Epithelial cell of proximal tubule (primary cell): Measurements from ENCODE around the gene ULK4. TPM values are rescaled to one million over a fixed set of nuclear protein-coding genes. Genes with fewer than 3 reads are reported as not detected.

Experiments
- DNase-seq: peaks from one replicate; pipeline ENCODE4 v3.0.0-alpha.2; 2011; ENCODE audit warnings: low read depth
- H3K4me3 ChIP-seq: 2 replicates; pipeline ENCODE4 v1.5.1; 2011; ENCODE audit warnings: low read depth, mild to moderate bottlenecking, low read length
- total RNA-seq: library from RNA; depleted of rRNA; stranded (reverse); fragments of >200 nt; gene quantifications from 2 replicates; pipeline ENCODE4 v1.2.3, GENCODE V29; 2015
- TF ChIP-seq, protein P1 (sequence below): conservative IDR thresholded peaks from 2 replicates; pipeline ENCODE4 v1.5.1; 2012; ENCODE audit warnings: low read depth, mild to moderate bottlenecking, low read length

The ULK4 gene
- total RNA-seq, 1 donor from 2014 or later: 2.2 TPM

DNA sequence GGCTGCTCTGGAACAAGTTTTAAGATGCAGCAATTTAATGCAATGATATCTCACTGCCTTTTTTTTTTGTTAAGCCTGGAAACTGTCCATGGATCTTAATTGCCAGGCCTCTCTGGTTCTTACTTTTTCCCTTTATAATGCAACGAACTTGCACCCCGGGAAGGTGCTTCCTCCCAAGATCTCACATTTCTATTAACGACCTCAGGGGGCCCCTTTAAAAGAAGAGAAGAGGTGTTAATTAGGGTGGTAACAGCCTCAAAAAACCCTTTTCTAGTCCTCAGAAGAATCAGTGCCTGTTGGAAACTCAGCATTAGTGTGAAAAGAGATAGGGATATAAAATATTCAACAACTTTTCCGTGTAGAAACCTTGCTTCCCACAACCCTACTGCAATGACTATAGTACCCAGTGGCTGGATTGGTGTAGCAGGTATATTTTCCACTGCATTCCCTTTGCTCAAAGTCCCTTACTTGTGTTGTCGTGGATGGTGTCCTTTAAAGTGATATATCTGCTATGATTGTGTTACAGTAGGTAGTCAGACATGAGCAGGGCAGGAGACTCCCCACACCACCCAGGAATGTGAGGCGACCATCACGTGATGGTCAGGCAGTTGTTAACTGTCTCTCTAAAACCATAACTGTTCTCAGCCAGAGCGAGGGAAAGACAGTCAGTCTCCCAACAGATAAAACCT is 640.8 kb downstream of the ULK4 start:
- TF ChIP-seq, protein P1, sequence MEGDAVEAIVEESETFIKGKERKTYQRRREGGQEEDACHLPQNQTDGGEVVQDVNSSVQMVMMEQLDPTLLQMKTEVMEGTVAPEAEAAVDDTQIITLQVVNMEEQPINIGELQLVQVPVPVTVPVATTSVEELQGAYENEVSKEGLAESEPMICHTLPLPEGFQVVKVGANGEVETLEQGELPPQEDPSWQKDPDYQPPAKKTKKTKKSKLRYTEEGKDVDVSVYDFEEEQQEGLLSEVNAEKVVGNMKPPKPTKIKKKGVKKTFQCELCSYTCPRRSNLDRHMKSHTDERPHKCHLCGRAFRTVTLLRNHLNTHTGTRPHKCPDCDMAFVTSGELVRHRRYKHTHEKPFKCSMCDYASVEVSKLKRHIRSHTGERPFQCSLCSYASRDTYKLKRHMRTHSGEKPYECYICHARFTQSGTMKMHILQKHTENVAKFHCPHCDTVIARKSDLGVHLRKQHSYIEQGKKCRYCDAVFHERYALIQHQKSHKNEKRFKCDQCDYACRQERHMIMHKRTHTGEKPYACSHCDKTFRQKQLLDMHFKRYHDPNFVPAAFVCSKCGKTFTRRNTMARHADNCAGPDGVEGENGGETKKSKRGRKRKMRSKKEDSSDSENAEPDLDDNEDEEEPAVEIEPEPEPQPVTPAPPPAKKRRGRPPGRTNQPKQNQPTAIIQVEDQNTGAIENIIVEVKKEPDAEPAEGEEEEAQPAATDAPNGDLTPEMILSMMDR: no peak
- no peak overlapping the region for H3K4me3 ChIP-seq
- no peak for DNase-seq

DNA sequence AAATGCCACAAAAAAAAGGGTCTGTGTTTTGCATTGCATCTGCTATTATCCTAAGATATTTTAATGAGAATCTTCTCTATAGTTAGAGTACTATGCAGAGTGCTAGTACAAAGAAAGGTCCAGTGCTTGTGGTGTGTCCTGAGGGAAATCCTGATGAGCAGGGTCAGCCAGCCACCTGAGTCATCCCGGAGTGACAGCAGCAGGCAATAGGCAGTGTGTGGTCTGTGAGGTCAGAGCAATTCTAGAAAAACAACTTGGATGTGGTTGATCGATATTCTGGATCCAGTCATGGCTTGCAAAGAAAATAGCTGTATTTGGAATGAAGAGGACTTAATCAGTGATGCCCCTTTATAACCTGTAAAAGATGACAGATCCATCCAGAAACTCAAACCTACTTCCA is 643.4 kb downstream of the ULK4 start:
- DNase-seq: peak; percentile 82
- TF ChIP-seq, protein P1: no peak

DNA sequence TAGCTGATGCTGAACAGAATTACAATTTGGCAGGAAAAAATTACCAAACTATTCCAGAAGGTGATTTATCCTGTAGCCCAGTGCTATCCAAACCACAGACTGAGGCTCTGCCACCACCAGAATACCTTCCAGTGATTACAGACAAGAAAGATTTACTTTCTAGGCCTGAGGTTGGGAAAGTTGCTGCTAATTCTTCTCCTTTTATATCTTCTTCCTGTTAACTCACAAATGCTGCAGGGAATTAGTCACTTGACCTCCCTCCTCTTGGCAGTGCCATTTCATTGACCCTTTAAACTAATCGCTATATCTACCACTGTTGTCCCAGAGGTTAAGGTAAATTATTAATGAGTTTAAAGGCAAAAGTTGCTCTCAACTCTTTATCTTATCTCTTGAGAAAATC is 644.2 kb downstream of the ULK4 start:
- peak; percentile 69 for DNase-seq
- H3K4me3 ChIP-seq: no peak overlapping the region
- TF ChIP-seq, protein P1: no peak

More for the DNA sequence above, 643.4 kb downstream of the ULK4 start:
- no peak overlapping the region for H3K4me3 ChIP-seq

DNA sequence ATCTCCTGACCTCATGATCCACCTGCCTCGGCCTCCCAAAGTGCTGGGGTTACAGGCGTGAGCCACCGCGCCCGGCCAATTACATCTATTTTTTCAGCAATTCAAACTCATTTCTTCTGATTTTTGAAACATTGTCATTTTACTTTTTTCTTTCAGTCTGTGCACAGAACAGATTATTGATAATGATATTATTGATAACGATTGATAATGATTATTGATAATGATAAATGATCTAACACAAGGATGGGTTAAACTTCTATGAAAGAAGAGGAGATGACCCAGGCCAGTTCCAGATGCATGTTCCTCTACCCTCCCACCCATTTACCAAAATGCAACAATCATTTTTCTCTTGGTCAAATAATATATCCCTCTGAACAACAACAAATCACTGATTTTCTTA is 644.6 kb downstream of the ULK4 start:
- TF ChIP-seq, protein P1: no peak

DNA sequence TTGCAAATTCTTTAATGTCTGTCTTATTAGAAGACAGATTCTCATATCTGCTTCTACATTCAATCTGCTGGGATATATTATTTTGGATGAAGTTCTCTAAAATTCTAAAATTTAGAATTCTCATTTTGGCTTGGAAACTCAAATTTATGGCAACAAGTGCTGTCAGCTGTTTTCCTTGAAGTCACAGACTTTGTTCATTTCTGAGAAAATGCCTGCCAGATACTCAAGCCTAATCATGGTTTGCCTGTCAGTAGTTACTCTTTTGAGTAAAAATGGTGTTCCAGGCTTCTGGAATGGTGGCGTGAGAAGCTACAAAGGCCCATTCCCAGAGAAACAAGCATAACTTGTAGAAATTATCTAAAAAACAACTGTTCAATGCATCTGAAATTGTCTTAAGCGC is 646.8 kb downstream of the ULK4 start:
- no peak for DNase-seq
- TF ChIP-seq, protein P1: no peak
- no peak overlapping the region for H3K4me3 ChIP-seq

More for the DNA sequence above, 644.6 kb downstream of the ULK4 start:
- H3K4me3 ChIP-seq: no peak overlapping the region
- DNase-seq: no peak

DNA sequence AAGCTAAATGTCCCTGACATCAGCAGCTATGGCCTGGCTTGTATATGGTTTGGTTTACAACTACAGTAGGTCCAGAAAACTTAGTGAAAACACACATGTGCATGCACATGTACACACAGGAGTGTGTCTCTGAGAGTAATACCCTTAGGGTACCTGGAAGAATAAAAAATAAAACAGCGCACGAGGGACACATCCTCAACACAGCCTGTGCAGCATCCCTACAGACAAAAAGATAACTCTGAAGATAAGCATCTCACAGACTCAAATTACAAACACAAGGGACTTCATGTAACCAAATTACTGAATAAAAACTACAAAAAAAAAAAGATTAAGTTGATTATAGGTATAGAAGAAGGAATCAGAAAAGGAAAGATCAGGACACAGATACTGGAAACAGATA is 653.8 kb downstream of the ULK4 start:
- DNase-seq: no peak
- TF ChIP-seq, protein P1: no peak
- no peak overlapping the region for H3K4me3 ChIP-seq

DNA sequence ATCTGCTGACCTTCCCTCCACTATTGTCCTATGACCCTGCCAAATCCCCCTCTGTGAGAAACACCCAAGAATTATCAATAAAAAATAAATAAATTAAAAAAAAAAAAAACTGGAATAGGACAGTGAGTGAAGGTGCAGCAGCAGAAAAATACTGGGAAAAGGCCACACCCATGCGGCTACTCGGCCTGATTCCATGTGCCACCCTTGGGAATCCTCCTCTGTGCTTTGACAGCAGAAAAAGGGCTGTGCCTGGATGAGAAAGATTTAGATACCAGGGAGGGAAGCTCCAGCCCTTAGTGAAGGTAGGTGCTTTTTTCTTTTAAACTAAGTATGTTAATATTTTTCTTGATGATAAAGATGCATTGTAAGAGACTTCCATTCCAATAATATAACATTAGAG is 654.8 kb downstream of the ULK4 start:
- TF ChIP-seq, protein P1: no peak
- no peak overlapping the region for H3K4me3 ChIP-seq
- no peak for DNase-seq
